ENCODE results near the gene NEU4. TPM values are rescaled to one million over a fixed set of nuclear protein-coding genes. Genes with fewer than 3 reads are reported as not detected.
"Not testable (repeated sequence)": the region's sequence is repeated elsewhere in the genome, so short reads cannot be mapped to it uniquely, and the experiment has no call there.

Gene NEU4
- total RNA-seq, 1 donor from 2014 or later: 0.29 TPM

- DNase-seq (ENCODE audit: extremely low read depth, low read depth, low spot score): no peak
Observed at GRCh38 chr2:241811952-241812729, 3.1 kb downstream of the NEU4 start.

DNA sequence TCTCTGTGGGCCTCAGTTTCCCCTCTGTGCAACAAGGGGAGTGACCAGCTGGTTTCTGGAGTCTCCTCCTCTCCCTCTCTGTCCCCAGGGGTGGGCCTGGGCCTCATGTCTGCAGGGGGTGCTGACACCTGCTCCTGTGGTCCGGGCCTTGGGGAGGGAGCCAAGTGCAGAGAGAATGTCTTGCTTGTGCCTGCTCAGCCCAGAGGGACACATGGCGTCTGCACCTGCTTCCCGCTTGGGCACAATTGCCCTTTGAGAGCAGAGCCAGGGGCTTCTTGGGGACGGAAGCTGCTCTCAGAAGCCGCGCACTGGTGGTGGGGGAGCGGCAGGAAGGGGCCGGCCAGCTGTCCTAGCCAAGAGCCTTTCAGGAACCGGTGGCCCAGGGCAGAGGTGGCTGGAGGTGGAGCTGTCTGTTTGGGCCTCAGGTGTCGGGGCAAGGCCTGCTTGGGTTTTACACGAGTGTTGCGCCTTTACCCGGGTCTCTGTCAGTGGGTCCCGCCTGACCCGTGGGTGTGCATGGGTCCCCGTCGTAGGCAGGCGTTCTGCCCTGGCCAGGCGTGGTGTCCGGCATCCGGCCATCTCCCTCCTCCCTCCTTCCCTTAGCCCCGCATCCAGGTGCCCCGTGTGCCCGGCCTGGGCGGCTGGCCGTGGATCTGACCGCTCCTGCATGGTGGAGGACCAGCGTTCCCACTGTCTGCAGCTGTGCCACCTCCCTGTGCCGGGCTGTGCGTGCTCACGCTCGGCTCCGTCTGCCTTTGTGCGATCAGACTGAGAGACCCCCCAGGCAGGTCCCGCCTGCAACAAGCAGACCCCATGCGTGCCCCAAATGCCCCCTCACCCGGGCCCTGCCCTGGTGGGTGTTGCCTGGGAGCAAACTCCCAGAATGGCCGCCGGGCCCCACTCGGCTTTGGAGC lies 4.0 kb downstream of the NEU4 start:
- DNase-seq (ENCODE audit: extremely low read depth, low read depth, low spot score): no peak

DNA sequence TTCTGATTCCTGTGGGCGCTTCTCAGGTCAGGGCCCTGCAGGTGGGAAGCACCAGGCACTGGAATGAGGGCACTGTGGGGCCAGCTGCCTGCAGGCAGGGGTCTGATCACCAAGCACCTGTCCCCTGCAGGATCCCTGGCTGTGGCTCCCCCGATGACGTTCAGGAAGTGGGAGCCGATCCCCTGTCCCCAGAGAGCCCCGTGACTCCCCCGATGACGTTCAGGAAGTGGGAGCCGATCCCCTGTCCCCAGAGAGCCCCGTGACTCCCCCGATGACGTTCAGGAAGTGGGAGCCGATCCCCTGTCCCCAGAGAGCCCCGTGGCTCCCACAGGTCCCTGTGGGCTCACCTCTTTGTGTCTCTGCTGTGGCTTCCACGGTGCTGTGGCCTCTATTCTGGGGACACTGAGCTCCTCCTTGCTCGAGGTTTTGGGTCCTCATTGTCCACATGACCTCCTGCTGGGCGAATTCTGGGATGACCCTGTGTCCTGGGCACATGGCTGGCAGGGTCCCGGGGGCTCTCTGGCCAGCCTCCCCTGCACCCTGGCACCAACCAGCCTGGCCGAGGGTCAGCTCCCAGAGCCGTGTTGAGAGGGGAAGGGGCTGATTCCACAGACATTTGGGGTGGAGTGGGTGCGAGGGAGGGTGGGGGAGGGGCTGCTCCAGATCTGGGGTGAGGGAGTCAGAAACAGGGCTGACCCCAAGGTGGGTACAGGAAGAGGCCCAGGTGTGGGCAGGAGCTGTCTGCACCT lies 4.8 kb downstream of the NEU4 start:
- DNase-seq (ENCODE audit: extremely low read depth, low read depth, low spot score): no peak

DNA sequence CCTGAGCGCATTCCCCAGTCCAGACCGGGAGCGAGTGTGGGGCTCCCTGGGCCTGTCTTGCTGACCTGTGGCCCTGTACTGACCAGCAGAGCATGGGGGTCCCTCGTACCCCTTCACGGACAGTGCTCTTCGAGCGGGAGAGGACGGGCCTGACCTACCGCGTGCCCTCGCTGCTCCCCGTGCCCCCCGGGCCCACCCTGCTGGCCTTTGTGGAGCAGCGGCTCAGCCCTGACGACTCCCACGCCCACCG lies 5.3 kb downstream of the NEU4 start:
- DNase-seq (ENCODE audit: extremely low read depth, low read depth, low spot score): no peak

DNA sequence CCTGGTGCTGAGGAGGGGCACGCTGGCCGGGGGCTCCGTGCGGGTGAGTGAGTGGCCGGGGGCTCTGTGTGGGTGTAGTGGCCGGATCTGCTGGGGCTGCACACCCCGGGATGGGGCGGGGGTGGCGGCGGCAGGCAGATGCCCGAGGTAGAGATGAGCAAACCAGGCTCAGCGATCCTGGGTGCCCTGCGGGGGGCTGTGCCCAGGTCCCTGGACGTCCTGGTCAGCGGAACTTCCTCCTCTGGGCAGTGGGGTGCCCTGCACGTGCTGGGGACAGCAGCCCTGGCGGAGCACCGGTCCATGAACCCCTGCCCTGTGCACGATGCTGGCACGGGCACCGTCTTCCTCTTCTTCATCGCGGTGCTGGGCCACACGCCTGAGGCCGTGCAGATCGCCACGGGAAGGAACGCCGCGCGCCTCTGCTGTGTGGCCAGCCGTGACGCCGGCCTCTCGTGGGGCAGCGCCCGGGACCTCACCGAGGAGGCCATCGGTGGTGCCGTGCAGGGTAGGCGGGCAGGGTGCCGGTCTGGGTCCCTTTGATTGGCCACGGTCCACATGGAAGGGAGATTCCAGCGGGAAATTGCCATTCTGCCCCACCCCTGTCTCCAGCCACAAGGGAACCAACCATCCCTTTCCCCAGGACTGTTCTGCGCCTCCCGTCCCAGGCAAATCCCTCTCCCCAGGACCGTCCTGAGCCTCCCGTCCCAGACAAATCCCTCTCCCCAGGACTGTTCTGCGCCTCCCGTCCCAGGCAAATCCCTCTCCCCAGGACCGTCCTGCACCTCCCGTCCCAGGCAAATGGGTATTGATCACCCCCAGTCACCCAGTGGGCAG lies 5.9 kb downstream of the NEU4 start:
- no peak for DNase-seq (ENCODE audit: extremely low read depth, low read depth, low spot score)

DNA sequence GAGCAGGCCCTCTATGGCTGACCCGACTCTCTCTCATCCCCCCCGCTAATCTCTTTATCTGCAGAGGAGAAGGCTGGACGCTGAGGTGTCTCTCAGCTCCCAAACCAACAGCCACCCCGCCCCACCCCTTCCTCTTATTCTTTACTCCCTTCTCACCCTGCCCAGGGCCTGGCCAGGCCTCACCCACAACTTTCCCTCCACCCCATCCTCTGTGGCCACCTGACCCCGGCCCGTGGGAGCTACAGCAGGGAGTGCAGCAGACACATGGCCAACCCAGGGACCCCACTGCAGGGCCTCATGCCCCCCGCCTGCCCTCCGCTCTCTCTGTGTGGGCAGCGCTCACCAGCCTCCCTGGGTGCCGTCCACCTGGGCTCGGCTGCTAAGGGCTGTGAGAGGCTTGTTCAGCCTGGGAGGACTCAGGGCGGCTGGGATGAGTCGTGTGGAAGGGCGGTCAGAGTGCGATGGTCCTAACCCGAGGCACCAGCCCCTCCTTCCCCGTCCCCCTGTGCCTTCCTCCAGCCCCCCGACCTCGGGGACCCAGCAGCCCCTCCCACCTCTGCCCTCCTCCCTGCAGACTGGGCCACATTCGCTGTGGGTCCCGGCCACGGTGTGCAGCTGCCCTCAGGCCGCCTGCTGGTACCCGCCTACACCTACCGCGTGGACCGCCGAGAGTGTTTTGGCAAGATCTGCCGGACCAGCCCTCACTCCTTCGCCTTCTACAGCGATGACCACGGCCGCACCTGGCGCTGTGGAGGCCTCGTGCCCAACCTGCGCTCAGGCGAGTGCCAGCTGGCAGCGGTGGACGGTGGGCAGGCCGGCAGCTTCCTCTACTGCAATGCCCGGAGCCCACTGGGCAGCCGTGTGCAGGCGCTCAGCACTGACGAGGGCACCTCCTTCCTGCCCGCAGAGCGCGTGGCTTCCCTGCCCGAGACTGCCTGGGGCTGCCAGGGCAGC lies 6.8 kb downstream of the NEU4 start:
- no peak for DNase-seq (ENCODE audit: extremely low read depth, low read depth, low spot score)

DNA sequence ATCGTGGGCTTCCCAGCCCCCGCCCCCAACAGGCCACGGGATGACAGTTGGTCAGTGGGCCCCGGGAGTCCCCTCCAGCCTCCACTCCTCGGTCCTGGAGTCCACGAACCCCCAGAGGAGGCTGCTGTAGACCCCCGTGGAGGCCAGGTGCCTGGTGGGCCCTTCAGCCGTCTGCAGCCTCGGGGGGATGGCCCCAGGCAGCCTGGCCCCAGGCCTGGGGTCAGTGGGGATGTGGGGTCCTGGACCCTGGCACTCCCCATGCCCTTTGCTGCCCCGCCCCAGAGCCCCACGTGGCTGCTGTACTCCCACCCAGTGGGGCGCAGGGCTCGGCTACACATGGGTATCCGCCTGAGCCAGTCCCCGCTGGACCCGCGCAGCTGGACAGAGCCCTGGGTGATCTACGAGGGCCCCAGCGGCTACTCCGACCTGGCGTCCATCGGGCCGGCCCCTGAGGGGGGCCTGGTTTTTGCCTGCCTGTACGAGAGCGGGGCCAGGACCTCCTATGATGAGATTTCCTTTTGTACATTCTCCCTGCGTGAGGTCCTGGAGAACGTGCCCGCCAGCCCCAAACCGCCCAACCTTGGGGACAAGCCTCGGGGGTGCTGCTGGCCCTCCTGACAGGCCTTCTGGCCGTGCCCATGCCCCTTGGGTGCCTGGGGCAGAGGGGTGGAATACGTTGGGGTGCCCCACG lies 7.6 kb downstream of the NEU4 start:
- DNase-seq (ENCODE audit: extremely low read depth, low read depth, low spot score): no peak

DNA sequence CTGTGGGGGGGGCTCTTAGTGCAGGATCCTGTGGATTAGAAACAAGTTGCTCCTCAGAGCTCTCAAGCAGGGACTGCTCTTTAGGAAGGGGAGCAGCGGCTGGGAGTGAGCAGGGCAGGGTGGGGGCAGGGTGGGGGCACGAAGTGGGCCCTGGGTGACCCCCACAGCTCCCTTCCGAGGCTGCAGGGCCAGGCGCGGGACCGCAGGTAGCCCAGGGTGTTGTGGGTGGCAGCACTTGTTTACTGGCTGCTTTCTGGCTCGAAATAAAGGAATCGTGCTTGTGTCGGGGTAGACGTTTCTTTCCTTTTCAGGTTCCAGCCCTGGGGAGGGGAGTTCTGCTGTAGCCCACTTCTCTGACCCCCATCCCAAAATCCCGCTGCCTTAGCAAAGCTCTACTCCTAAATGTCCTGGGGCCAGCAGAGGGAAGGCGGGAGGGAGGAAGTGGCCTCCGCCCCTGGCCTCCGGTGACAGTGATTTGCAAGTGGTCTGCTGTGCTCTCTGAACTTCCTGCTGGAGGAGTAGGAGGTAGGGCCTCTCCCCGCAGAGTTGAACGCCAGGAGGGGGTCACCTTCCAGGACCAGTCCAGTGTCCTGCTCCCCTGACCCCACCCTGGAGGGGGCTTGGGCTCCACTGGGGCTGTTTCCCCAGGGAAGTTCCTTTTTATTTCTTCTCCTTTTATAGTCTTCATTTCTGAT lies 8.3 kb downstream of the NEU4 start:
- no peak for DNase-seq (ENCODE audit: extremely low read depth, low read depth, low spot score)

GRCh38 chr2:241817821-241818215 lies 8.8 kb downstream of the NEU4 start:
- DNase-seq (ENCODE audit: extremely low read depth, low read depth, low spot score): not testable (repeated sequence)

DNA sequence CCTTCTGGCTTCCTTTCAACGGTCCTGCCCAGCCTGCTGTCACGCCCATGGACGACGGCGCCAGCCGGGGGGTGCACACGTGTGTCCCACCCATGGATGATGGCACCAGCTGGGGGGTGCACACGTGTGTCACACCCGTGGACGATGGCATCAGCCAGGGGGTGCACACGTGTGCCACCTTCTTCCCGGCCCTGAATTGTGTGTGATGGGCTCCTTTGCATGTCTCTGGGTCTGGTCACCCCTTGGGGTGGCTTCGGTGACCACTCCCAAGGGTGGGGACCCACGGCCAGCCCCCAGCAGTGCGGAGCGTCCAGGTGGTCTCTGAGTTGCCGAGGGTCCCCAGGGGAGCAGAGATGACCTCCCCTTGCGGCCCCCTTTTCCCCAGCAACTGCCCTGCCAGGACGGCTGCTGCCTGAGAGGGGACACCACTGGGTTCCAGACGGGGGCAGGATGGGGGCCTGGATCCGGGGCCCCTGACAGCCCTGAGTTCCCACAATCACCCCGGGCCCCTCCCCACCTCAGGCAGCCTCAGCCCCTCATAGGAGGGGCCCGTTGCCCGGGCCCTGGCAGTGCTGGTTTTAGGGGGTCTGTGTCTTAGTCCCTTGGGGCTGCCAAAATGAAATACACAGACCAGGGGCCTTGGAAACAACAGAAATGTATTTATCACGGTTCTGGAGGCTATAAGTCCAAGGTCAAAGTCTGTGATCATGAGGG lies 9.4 kb downstream of the NEU4 start:
- no peak for DNase-seq (ENCODE audit: extremely low read depth, low read depth, low spot score)

DNA sequence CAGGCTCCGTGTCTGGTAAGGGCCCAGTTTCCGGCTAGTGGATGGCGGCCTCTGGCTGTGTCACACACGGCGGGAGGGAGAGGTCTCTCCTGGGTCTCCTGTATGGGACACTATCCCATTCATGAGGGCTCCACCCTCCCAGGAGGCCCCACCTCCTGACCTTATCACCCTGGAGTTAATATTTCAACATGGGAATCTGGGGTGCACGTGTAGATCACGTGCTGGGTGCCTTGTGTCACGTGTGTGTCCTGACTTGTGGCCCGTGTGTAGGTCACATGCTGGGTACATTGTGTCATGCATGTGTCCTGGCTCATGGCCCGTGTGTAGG lies 9.9 kb downstream of the NEU4 start:
- DNase-seq (ENCODE audit: extremely low read depth, low read depth, low spot score): no peak

GRCh38 chr2:241819947-241820624 lies 11.1 kb downstream of the NEU4 start:
- not testable (repeated sequence) for DNase-seq (ENCODE audit: extremely low read depth, low read depth, low spot score)

GRCh38 chr2:241820625-241821384 lies 11.8 kb downstream of the NEU4 start:
- no peak for DNase-seq (ENCODE audit: extremely low read depth, low read depth, low spot score)

GRCh38 chr2:241821460-241822263 lies 12.7 kb downstream of the NEU4 start:
- DNase-seq (ENCODE audit: extremely low read depth, low read depth, low spot score): no peak

DNA sequence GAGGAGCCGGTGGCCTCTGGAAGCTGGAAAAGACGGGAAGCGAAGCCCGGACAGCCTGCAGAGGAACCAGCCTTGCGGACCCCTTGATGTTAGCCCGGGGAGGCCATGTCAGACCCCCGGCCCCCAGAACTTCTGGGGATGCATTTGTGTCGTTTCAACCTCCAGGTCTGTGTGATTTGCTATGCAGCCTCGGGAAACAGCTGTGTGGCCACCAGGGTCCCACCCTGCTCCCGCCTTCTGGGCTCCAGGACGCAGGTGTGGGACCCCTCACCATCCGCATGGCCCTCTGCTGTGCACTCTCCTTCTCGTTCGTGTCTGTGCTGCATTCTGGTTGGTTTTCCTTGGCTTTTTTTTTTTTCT lies 13.3 kb downstream of the NEU4 start:
- DNase-seq (ENCODE audit: extremely low read depth, low read depth, low spot score): no peak
